Mesothelial cell of epicardium (in vitro differentiated cells): ENCODE results near the gene WSCD1. TPM values are rescaled to one million over a fixed set of nuclear protein-coding genes. Genes with fewer than 3 reads are reported as not detected.

ENCODE experiments used
- DNase-seq, 2 experiments: peaks; one replicate each; pipeline ENCODE4 v3.0.0; 2021; ENCODE audit warnings: low spot score in 2 of 2; ENCODE audit not compliant: unreplicated experiment in 2 of 2
- H3K27ac Mint-ChIP-seq: 2 replicates; pipeline ENCODE4 v1.8.0; 2021; ENCODE audit warnings: mixed read lengths
- H3K27me3 Mint-ChIP-seq: 2 replicates; pipeline ENCODE4 v1.8.0; 2021; ENCODE audit warnings: low read depth, mixed read lengths
- H3K36me3 Mint-ChIP-seq: 2 replicates; pipeline ENCODE4 v1.8.0; 2021; ENCODE audit warnings: mixed read lengths
- H3K4me1 Mint-ChIP-seq: 2 replicates; pipeline ENCODE4 v1.8.0; 2021; ENCODE audit warnings: mixed read lengths
- H3K4me3 Mint-ChIP-seq: 2 replicates; pipeline ENCODE4 v1.8.0; 2021; ENCODE audit warnings: mild to moderate bottlenecking, moderate library complexity, mixed read lengths
- H3K9me3 Mint-ChIP-seq: 2 replicates; pipeline ENCODE4 v1.8.0; 2021; ENCODE audit warnings: mixed read lengths
- CTCF ChIP-seq: fragments of 200-600 bp; sonication (generic); IDR thresholded peaks from one replicate; pipeline ENCODE4 v1.5.0; 2021; ENCODE audit warnings: antibody characterized with exemption; ENCODE audit not compliant: unreplicated experiment
- total RNA-seq: library from RNA; stranded (reverse); gene quantifications from 3 replicates; pipeline ENCODE4 v1.2.1, GENCODE V29; 2021

WSCD1 gene
- total RNA-seq, 1 donor from 2014 or later: 1.6 TPM

- no peak overlapping the region for H3K27ac Mint-ChIP-seq
- peaks cover 24% of the 10 kb centered on the region for H3K27me3 Mint-ChIP-seq
- H3K9me3 Mint-ChIP-seq: peaks cover 4% of the 10 kb centered on the region
- DNase-seq: no peak
- no peaks in the 10 kb centered on the region for H3K4me1 Mint-ChIP-seq
- no peak overlapping the region for H3K4me3 Mint-ChIP-seq
- no peaks in the 10 kb centered on the region for H3K36me3 Mint-ChIP-seq
- TF ChIP-seq CTCF: no peak
These were observed 72.5 kb downstream of the WSCD1 start for GRCh38 chr17:6142701-6143100.

GRCh38 chr17:6145946-6146345, 75.8 kb downstream of the WSCD1 start:
- peaks cover 31% of the 10 kb centered on the region for H3K27me3 Mint-ChIP-seq
- H3K4me1 Mint-ChIP-seq: no peaks in the 10 kb centered on the region
- H3K36me3 Mint-ChIP-seq: no peaks in the 10 kb centered on the region
- H3K27ac Mint-ChIP-seq: no peak overlapping the region
- H3K9me3 Mint-ChIP-seq: peaks cover 10% of the 10 kb centered on the region
- DNase-seq: no peak
- TF ChIP-seq CTCF: no peak
- no peak overlapping the region for H3K4me3 Mint-ChIP-seq

GRCh38 chr17:6147042-6147441, 76.9 kb downstream of the WSCD1 start:
- Mint-ChIP-seq H3K4me1 (no peaks in the 10 kb centered on the region), H3K4me3 (no peak overlapping the region), H3K27me3 (peaks cover 28% of the 10 kb centered on the region), H3K27ac (no peak overlapping the region), H3K36me3 (no peaks in the 10 kb centered on the region), H3K9me3 (peaks cover 10% of the 10 kb centered on the region)
- no peak for TF ChIP-seq CTCF
- no peak for DNase-seq

GRCh38 chr17:6153375-6153774, 83.2 kb downstream of the WSCD1 start:
- Mint-ChIP-seq H3K36me3 (no peaks in the 10 kb centered on the region), H3K4me1 (no peaks in the 10 kb centered on the region), H3K27ac (no peak overlapping the region), H3K27me3 (peaks cover 48% of the 10 kb centered on the region), H3K9me3 (peaks cover 6% of the 10 kb centered on the region), H3K4me3 (no peak overlapping the region)
- no peak for DNase-seq
- TF ChIP-seq CTCF: no peak

GRCh38 chr17:6157716-6158115, 87.5 kb downstream of the WSCD1 start:
- Mint-ChIP-seq H3K4me3 (no peak overlapping the region), H3K27ac (no peak overlapping the region), H3K4me1 (no peaks in the 10 kb centered on the region), H3K36me3 (no peaks in the 10 kb centered on the region), H3K27me3 (peaks cover 34% of the 10 kb centered on the region), H3K9me3 (no peaks in the 10 kb centered on the region)
- TF ChIP-seq CTCF: no peak
- DNase-seq: no peak

GRCh38 chr17:6159541-6160231, 89.5 kb downstream of the WSCD1 start:
- Mint-ChIP-seq H3K4me3 (no peak overlapping the region), H3K4me1 (peaks cover 6% of the 10 kb centered on the region), H3K36me3 (no peaks in the 10 kb centered on the region), H3K9me3 (no peaks in the 10 kb centered on the region), H3K27me3 (peaks cover 26% of the 10 kb centered on the region), H3K27ac (no peak overlapping the region)
- TF ChIP-seq CTCF: no peak
- DNase-seq: no peak
